RWPE1 (cell line): ENCODE measurements around the gene TLR6.

ENCODE experiments used
- CTCF ChIA-PET: fragments of 350-600 bp; sonication (Branson Sonifier 250); formaldehyde crosslinking; extraction: SDS; loops from one replicate; lab custom pipeline; 2021; lab: Yijun Ruan, JAX
- POLR2A ChIA-PET: fragments of 400-600 bp; formaldehyde crosslinking; extraction: SDS; loops from one replicate; lab custom pipeline; 2020; ENCODE audit warnings: antibody characterized with exemption; ENCODE audit not compliant: low non-redundant PET; lab: Yijun Ruan, JAX
- DNase-seq: peaks from one replicate; pipeline ENCODE4 v3.0.0; 2012; ENCODE audit warnings: low spot score
- H3K27ac ChIP-seq: fragments of 450-650 bp; 2 replicates; pipeline ENCODE4 v1.5.1; 2017
- CTCF ChIP-seq: fragments of 450-650 bp; conservative IDR thresholded peaks from 2 replicates; pipeline ENCODE4 v1.5.1; 2017; ENCODE audit warnings: low read depth, mild to moderate bottlenecking

Gene TLR6

GRCh38 chr4:38831653-38832052, 25.0 kb downstream of the TLR6 start:
- H3K27ac ChIP-seq = no peak overlapping the region
- ChIA-PET CTCF (interaction anchor here (0.7 kb wide), 1 partner anchor 468 kb away, joined by 4 read pairs; no protein-coding TSS in a partner anchor), POLR2A (no interaction called here)
- no peak for DNase-seq
- TF ChIP-seq CTCF = no peak

- ChIA-PET POLR2A (no interaction called here), CTCF (no interaction called here)
- H3K27ac ChIP-seq = no peak overlapping the region
Measured at GRCh38 chr4:38829237-38829636, 27.4 kb downstream of the TLR6 start.

GRCh38 chr4:38823766-38824165, 32.9 kb downstream of the TLR6 start:
- CTCF ChIA-PET = no interaction called here
- no peak for TF ChIP-seq CTCF
- no peak overlapping the region for H3K27ac ChIP-seq
- DNase-seq = no peak
- POLR2A ChIA-PET = no interaction called here

More at GRCh38 chr4:38829237-38829636, 27.4 kb downstream of the TLR6 start:
- DNase-seq = no peak
- TF ChIP-seq CTCF = no peak

- H3K27ac ChIP-seq = no peak overlapping the region
- TF ChIP-seq CTCF = no peak
- no peak for DNase-seq
- POLR2A ChIA-PET = no interaction called here
- CTCF ChIA-PET = no interaction called here
Measured at GRCh38 chr4:38822748-38823303, 33.8 kb downstream of the TLR6 start.

- ChIA-PET CTCF (no interaction called here), POLR2A (no interaction called here)
- no peak overlapping the region for H3K27ac ChIP-seq
- no peak for DNase-seq
- TF ChIP-seq CTCF = no peak
Measured at GRCh38 chr4:38821739-38822138, 34.9 kb downstream of the TLR6 start.

- TF ChIP-seq CTCF = no peak
- no peak overlapping the region for H3K27ac ChIP-seq
- ChIA-PET CTCF (no interaction called here), POLR2A (no interaction called here)
- DNase-seq = no peak
Measured at GRCh38 chr4:38820329-38821061, 36.1 kb downstream of the TLR6 start.
